ENCODE results near the gene ICAM2. TPM values are rescaled to one million over a fixed set of nuclear protein-coding genes. Genes with fewer than 3 reads are reported as not detected.

The ICAM2 gene
- total and polyA plus RNA-seq, 4 donors = 9.6 to 17.5 (median 12.4) TPM

GRCh38 chr17:64066716-64067115 lies 46.3 kb upstream of the ICAM2 start:
- no peak for DNase-seq (ENCODE audit: low spot score)

DNA sequence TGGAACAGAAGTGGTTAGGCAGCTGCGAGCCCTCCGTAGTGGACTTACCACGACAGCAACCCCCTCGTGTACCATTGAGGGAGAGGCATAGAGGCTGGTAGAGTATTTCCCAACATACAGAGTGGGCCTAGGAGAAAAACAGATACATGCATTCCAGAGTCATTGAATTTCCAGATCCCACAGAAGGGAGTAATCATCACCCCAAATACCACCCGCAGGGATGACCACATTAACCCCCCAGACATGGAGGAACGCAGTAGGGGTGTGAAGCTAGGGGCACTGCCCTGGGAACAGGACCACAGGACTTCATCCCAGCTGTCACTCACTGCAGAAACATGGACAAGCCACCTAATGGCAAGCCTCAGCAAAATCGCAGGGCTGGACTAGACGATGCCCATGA lies 44.7 kb upstream of the ICAM2 start:
- 88% methylated on average over 8 of the region's 8 CpGs for WGBS
- no peak overlapping the region for H3K4me3 ChIP-seq (ENCODE audit: low read depth in 1 of 3, low read length in 3 of 3)
- peaks cover 9 to 72% (median 63%) of the 10 kb centered on the region in 4 donors for H3K36me3 ChIP-seq (ENCODE audit: control insufficient read depth in 4 of 4, insufficient read depth in 3 of 4, low read depth in 1 of 4, low read length in 3 of 4)
- H3K27me3 ChIP-seq (ENCODE audit: control insufficient read depth in 4 of 4, insufficient read depth in 4 of 4, low read length in 3 of 4) = no peaks in the 10 kb centered on the region
- peaks cover 4 to 11% (median 4%) of the 10 kb centered on the region in 4 donors for H3K9me3 ChIP-seq (ENCODE audit: control insufficient read depth in 4 of 4, low read length in 3 of 4)
- H3K4me1 ChIP-seq (ENCODE audit: control insufficient read depth in 4 of 4, insufficient read depth in 4 of 4, low read length in 3 of 4) = peaks cover 0 to 18% (median 7%) of the 10 kb centered on the region in 4 donors
- H3K27ac ChIP-seq (ENCODE audit: low read depth in 1 of 2, low read length in 2 of 2) = peak overlapping the region in 1 of 2 donors; percentile 39
- TF ChIP-seq FOXA1 (IDR thresholded peaks at IDR 0.05) (no peak), TAF1 (conservative IDR thresholded peaks at IDR 0.05) (no peak), RXRA (IDR thresholded peaks at IDR 0.05) (no peak), SP1 (IDR thresholded peaks at IDR 0.05) (no peak), YY1 (IDR thresholded peaks at IDR 0.05) (no peak), HNF4A (conservative IDR thresholded peaks at IDR 0.05) (no peak), FOXA2 (IDR thresholded peaks at IDR 0.05) (no peak), NR2F2 (IDR thresholded peaks at IDR 0.05) (no peak), EGR1 (IDR thresholded peaks at IDR 0.05; ENCODE audit: low read depth in 2 of 2) (no peak), HNF4G (IDR thresholded peaks at IDR 0.05) (no peak), JUND (IDR thresholded peaks at IDR 0.05) (no peak), RAD21 (IDR thresholded peaks at IDR 0.05) (no peak), GABPA (IDR thresholded peaks at IDR 0.05 in 1 of 2, conservative IDR thresholded peaks at IDR 0.05 in 1 of 2) (no peak)
- TF ChIP-seq, protein P1, sequence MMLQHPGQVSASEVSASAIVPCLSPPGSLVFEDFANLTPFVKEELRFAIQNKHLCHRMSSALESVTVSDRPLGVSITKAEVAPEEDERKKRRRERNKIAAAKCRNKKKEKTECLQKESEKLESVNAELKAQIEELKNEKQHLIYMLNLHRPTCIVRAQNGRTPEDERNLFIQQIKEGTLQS (IDR thresholded peaks at IDR 0.05) = no peak
- TF ChIP-seq, protein P2, sequence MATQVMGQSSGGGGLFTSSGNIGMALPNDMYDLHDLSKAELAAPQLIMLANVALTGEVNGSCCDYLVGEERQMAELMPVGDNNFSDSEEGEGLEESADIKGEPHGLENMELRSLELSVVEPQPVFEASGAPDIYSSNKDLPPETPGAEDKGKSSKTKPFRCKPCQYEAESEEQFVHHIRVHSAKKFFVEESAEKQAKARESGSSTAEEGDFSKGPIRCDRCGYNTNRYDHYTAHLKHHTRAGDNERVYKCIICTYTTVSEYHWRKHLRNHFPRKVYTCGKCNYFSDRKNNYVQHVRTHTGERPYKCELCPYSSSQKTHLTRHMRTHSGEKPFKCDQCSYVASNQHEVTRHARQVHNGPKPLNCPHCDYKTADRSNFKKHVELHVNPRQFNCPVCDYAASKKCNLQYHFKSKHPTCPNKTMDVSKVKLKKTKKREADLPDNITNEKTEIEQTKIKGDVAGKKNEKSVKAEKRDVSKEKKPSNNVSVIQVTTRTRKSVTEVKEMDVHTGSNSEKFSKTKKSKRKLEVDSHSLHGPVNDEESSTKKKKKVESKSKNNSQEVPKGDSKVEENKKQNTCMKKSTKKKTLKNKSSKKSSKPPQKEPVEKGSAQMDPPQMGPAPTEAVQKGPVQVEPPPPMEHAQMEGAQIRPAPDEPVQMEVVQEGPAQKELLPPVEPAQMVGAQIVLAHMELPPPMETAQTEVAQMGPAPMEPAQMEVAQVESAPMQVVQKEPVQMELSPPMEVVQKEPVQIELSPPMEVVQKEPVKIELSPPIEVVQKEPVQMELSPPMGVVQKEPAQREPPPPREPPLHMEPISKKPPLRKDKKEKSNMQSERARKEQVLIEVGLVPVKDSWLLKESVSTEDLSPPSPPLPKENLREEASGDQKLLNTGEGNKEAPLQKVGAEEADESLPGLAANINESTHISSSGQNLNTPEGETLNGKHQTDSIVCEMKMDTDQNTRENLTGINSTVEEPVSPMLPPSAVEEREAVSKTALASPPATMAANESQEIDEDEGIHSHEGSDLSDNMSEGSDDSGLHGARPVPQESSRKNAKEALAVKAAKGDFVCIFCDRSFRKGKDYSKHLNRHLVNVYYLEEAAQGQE (IDR thresholded peaks at IDR 0.05) = no peak
- TF ChIP-seq, protein P3, sequence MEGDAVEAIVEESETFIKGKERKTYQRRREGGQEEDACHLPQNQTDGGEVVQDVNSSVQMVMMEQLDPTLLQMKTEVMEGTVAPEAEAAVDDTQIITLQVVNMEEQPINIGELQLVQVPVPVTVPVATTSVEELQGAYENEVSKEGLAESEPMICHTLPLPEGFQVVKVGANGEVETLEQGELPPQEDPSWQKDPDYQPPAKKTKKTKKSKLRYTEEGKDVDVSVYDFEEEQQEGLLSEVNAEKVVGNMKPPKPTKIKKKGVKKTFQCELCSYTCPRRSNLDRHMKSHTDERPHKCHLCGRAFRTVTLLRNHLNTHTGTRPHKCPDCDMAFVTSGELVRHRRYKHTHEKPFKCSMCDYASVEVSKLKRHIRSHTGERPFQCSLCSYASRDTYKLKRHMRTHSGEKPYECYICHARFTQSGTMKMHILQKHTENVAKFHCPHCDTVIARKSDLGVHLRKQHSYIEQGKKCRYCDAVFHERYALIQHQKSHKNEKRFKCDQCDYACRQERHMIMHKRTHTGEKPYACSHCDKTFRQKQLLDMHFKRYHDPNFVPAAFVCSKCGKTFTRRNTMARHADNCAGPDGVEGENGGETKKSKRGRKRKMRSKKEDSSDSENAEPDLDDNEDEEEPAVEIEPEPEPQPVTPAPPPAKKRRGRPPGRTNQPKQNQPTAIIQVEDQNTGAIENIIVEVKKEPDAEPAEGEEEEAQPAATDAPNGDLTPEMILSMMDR (IDR thresholded peaks at IDR 0.05; ENCODE audit: low read depth, low read length, missing input control) = no peak
- TF ChIP-seq, protein P4, sequence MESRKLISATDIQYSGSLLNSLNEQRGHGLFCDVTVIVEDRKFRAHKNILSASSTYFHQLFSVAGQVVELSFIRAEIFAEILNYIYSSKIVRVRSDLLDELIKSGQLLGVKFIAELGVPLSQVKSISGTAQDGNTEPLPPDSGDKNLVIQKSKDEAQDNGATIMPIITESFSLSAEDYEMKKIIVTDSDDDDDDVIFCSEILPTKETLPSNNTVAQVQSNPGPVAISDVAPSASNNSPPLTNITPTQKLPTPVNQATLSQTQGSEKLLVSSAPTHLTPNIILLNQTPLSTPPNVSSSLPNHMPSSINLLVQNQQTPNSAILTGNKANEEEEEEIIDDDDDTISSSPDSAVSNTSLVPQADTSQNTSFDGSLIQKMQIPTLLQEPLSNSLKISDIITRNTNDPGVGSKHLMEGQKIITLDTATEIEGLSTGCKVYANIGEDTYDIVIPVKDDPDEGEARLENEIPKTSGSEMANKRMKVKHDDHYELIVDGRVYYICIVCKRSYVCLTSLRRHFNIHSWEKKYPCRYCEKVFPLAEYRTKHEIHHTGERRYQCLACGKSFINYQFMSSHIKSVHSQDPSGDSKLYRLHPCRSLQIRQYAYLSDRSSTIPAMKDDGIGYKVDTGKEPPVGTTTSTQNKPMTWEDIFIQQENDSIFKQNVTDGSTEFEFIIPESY (IDR thresholded peaks at IDR 0.05) = no peak
- TF ChIP-seq, protein P5, sequence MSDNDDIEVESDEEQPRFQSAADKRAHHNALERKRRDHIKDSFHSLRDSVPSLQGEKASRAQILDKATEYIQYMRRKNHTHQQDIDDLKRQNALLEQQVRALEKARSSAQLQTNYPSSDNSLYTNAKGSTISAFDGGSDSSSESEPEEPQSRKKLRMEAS (IDR thresholded peaks at IDR 0.05) = no peak
- no peak for DNase-seq (ENCODE audit: low spot score)
- no peak overlapping the region for H3K9ac ChIP-seq (ENCODE audit: low read depth in 1 of 2, low read length in 2 of 2)

More at GRCh38 chr17:64066716-64067115, 46.3 kb upstream of the ICAM2 start:
- Histone ChIP-seq H3K4me1 (ENCODE audit: control insufficient read depth in 4 of 4, insufficient read depth in 4 of 4, low read length in 3 of 4) (peaks cover 0 to 18% (median 7%) of the 10 kb centered on the region in 4 donors), H3K27me3 (ENCODE audit: control insufficient read depth in 4 of 4, insufficient read depth in 4 of 4, low read length in 3 of 4) (no peaks in the 10 kb centered on the region), H3K36me3 (ENCODE audit: control insufficient read depth in 4 of 4, insufficient read depth in 3 of 4, low read depth in 1 of 4, low read length in 3 of 4) (peaks cover 20 to 76% (median 66%) of the 10 kb centered on the region in 4 donors), H3K9ac (ENCODE audit: low read depth in 1 of 2, low read length in 2 of 2) (no peak overlapping the region), H3K9me3 (ENCODE audit: control insufficient read depth in 4 of 4, low read length in 3 of 4) (peaks cover 4 to 11% (median 4%) of the 10 kb centered on the region in 4 donors), H3K4me3 (ENCODE audit: low read depth in 1 of 3, low read length in 3 of 3) (no peak overlapping the region), H3K27ac (ENCODE audit: low read depth in 1 of 2, low read length in 2 of 2) (no peak overlapping the region)
- TF ChIP-seq RAD21 (IDR thresholded peaks at IDR 0.05) (no peak), TAF1 (conservative IDR thresholded peaks at IDR 0.05) (no peak), SP1 (IDR thresholded peaks at IDR 0.05) (no peak), HNF4G (IDR thresholded peaks at IDR 0.05) (no peak)
- WGBS = 94% methylated on average over 7 of the region's 7 CpGs

Measured in liver (tissue), 9 donors.